AG20443 (cell line): ENCODE results near the gene NLRC5.
"Not testable (repeated sequence)": the region's sequence is repeated elsewhere in the genome, so short reads cannot be mapped to it uniquely, and the experiment has no call there.

Source experiments
- DNase-seq: peaks from one replicate; pipeline ENCODE4 v3.0.0; 2012; ENCODE audit warnings: low spot score, mixed read lengths

Gene NLRC5

GRCh38 chr16:57099965-57100364 lies 110.6 kb downstream of the NLRC5 start:
- DNase-seq = not testable (repeated sequence)

DNA sequence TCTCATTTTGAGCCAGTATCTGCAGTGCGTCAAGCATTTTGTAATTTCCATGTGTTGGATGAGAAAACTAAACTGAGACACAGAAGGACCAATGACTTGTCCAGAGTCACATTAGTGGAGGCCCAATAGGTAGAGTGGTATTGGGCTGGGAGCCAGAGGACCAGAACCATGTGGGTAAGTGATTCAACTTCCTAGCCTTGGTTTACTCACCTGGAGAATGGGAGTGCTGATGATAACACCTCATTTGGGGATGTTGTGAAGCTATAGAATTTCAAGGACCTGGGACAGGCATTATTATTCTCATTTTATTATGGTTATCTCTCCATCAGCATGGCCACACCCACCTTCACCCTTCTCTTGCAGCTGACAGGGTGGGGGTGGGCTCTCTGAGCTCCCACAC lies 111.1 kb downstream of the NLRC5 start:
- no peak for DNase-seq

GRCh38 chr16:57102888-57103851 lies 113.8 kb downstream of the NLRC5 start:
- DNase-seq = no peak

DNA sequence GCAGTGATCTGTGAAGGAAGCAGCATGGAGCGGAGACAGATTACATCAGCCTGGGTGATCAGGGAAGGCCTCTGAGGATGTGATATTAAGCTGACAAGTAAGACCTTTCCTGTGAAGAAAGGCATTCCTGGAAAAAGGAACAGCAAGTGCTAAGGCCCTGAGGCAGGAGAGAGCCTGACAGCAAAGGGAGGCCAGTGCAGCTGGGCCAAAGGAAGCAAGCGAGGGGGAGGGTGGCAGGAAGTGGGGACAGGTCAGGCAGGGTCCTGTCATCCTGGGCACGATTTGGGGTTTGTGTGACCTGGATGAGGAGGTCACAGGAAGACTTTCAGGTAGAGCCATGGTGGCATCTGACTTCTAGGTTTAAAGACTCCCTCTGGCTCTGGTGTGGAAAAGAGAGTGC lies 115.3 kb downstream of the NLRC5 start:
- DNase-seq = no peak

- DNase-seq = no peak
Measured at GRCh38 chr16:57105184-57105583, 115.8 kb downstream of the NLRC5 start.

DNA sequence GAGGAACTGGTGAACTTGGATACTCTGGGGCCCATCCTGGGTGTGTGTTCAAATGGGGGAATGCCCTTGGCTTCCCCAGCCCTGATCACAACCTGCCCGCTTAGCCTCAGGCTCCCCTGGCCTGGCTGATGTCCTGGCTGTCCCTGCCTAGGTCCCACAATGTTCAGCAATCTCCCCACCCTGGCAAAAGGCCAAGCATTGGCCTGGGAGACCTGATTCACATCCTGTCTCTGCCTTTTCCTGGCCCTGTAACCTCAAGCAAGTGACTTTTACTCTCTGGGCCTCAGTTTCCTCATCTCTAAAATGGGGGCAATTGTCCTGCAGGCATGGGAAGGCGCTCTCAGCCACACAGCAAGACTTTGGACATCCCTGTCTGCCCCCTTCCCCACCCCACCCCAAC lies 117.4 kb downstream of the NLRC5 start:
- no peak for DNase-seq

DNA sequence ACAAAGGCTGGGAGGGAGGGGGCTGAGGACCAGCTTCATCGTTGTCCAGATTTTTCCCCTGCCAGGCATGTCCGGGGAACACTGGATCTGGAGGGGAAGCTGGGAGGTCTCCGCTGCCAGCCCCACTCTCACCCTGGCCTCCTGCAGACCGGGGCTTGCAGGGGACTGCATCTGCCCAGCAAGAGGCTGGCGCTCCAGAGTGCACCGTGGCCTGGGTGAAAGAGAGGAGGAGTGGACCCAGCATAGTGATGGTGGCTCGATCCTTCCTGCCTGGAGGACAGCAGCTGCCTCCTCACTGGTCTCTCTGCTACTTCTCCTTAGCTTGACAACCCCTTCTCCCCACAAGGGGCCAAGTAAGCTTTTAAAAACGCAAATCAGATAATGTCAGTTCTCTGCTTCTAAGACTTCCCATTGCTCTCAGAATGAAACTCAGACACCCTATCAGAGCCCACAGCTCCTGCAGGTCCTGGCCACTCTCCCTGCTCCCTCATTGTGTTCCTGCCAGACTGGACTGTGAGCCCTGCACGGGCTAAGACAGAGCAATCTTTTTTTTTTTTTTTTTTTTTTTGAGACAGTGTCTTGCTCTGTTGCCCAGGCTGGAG lies 118.1 kb downstream of the NLRC5 start:
- DNase-seq = no peak

DNA sequence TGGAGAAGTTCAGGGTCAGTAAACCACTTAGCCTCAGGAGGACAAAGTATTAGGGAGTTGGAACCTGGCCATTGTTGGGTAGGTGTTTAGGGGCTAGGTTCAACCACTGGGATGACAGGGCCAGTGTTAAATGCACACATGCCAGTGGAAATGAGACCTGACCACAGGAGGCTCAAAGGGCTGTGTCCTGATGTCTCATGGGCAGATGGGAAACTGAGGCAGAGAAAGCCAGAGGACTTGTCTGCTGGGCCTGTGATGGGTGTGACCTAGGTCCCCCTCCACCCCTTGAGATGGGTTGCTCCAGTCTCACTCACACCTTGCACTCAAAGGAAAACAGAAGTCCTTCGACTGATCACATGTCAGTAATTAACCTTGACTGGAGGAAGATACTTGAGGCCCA lies 119.1 kb downstream of the NLRC5 start:
- no peak for DNase-seq

DNA sequence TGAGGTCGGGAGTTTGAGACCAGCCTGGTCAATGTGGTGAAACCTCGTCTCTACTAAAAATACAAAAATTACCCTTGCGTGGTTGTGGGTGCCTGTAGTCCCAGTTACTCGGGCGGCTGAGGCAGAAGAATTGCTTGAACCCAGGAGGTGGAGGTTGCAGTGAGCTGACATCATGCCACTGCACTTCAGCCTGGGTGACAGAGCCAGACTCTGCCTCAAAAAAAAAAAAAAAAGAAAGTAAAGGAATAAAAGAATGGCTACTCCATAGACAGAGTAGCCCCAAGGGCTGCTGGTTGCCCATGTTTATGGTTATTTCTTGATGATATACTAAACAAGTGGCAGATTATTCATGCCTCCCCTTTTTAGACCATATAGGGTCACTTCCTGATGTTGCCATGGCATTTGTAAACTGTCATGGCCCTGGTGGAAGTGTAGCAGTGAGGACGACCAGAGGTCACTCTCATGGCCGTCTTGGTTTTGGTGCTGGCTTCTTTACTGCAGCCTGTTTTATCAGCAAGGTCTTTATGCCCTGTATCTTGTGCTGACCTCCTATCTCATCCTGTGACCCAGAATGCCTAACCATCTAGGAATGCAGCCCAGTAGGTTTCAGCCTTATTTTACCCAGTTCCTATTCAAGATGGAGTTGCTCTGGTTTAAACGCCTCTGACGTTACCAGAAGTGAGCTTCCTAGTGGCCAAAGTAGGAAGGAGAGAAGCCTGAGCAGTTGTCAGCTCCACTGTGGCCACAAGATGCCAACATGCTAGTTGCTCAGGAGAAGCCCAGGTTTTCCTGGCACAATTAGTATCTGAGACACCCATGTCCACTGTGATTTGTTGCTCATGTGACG lies 120.1 kb downstream of the NLRC5 start:
- DNase-seq = not testable (repeated sequence)

- DNase-seq = no peak
Measured at GRCh38 chr16:57110937-57111336, 121.6 kb downstream of the NLRC5 start.

DNA sequence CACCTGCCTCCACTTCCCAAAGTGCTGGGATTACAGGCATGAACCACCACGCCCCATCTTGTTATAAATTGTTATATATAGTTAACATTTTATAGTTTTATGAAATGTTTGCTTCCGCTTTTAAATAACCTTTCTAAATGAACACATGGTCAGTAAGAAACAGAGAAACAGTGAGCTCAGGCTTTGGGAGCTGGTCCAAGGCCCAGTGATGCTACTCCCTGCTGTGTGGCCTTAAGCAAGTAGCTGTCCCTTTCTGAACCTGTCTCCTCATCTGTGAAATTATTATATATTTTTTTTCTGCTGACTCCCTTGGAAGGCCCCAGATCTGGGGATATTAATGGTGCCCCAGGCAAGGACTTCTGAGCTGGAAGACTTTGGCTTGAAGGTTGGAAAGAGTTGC lies 122.1 kb downstream of the NLRC5 start:
- DNase-seq = no peak

DNA sequence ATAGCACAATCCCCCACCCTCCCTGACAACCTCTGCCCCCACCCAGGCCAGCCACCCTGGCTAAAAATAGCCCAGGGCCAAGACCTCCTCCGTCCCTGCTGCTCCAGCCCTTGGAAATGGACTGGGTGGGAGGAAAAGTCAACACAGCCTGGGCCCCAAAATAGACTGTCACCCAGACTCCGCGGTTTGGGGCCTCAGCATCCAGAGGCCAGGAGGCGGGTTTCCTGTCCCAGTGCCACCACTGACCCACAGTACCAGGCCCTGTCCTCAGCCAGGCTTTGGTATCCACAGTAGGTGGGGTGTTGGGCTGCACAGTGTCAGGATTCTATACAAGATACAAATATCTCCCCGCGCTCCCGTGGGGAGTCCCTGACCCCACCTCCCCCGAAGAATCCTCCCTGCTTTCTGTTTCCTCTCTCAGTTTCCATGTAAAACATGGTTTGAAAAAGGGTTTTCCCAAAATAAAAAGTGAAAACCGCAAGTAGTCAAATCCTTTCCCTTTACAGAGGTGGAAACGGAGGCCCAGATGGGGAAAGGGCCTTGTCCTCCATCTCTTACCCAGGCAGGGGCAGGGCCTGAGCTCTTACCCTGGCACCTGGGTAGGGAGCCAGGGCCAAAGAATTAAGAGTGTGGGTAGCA lies 123.2 kb downstream of the NLRC5 start:
- no peak for DNase-seq

GRCh38 chr16:57113042-57113453 lies 123.7 kb downstream of the NLRC5 start:
- DNase-seq = peak; percentile 51

DNA sequence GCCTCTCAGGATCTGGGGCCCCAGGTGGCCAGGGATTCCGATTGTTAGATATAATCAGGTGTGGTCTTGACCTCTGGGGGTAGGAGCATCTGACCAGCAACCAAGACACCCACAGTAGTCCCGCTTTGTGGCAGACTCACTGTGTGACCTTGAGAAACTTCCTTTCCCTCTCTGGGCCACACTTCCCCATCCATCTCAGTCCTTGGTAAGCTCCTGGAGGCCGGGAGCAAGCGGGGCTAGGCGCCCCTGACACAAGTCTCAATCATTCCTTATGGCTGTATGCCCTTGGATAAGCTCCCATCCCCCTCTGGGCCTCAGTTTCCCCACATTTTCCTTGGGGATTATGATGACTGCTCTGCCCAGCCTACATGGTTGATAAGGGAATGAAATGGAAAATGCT lies 124.3 kb downstream of the NLRC5 start:
- DNase-seq = no peak

DNA sequence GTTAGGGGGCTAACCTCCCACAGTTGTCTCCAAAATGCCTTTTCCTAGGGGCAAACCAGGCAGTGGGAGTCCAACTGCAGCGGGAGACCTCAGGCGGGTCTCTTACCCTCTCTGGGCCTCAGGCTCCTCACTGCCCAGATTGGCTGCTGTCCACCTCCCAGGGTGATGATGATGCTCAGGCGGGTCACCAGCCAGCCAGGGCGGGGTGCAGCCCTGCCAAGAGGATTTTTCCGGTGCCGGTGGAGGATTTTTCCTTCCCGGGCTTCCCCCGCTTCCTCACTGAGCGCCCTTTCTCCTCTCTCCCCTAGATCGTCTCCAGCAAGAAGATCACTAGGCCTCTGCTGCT lies 125.8 kb downstream of the NLRC5 start:
- DNase-seq = no peak

DNA sequence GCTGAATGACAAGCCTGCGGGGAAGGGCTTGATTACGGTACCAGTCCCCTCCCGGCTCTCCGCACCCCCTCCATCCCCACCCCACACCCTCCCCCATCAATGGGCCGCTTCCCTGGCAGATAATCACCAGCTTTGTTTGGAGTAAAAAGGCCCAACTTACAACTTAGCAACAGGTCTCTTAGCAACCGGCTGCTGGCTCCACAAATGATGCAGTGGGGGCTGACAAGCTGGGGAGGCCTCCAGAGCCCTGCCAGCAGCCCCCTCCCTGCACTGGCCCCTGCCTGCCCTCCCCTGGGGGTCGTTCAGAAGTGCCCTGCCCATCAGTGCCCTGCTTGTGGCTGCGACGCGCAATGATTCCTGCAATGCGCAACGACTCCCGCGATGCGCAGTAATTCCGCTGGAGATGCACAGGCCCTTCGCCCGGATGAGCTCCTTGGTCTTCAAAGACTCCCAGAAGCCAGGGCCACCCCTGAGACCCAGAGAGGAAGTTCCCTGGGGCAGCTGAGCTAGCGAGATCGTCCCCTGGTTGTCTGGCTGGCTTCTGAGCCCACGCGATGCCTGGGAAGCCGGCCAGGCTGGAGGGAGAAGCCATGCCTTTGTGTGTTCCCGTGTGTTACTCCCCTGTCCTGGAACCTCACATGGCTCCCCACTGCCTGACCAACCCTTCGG lies 126.3 kb downstream of the NLRC5 start:
- DNase-seq = no peak

GRCh38 chr16:57118461-57119084 lies 129.2 kb downstream of the NLRC5 start:
- no peak for DNase-seq

DNA sequence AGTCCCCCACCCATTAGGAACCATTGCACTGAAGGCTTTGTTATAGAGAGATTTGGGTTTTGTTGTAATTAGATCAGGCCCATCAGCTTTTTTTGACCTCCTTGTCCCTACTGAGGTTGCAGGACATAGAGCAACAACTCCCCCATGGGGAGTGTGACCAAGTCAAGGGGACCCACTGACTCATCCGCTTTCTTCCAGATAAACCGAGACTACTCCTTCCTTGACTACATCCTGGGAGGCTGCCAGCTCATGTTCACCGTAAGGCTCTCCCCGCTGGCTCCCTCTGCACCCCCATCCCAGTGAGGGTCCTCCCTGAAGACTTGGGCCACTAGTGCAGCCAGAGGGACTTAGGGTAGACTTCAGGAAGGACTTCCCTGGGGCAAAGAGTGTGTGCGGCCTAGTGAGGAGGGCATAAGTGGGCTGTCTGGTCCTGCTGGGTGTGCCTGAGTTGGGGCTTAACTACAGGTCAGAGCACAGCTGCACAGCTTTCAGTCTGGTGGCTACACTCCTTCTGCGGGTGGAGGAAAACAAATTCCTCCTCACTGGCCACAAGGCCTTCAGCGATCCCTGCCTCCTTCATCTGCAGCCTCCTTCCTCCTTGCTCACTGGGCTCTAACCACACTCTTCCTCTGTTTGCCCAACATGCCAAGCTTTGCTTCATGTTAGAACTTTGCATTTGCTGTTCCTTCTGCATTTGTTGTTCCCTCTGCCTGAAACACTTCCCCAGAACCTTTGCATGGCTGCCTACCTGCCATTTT lies 134.0 kb downstream of the NLRC5 start:
- no peak for DNase-seq

- DNase-seq = no peak
Measured at GRCh38 chr16:57123974-57124674, 134.8 kb downstream of the NLRC5 start.

DNA sequence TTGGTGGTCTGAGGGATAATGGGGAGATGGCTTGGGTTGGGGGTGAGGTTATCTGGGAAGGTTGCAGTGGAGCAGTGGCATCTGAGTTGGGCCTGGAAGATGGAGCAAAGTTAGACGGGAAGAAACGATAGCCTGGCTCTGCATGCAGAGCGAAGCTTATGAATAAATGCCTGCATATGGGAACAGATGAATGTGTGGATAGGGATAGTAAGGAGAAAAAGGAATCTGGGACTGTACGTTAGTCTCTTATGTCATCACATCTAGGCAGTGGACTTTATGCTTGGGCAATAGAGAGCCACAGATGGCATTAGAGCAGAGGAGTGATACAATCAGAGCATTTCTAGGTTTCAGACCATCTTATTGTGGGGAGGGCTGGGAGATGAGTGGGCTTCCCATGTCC lies 136.0 kb downstream of the NLRC5 start:
- no peak for DNase-seq
